Right ventricle myocardium superior (tissue), 1 donor: Measurements from ENCODE around the gene CADM1. TPM values are rescaled to one million over a fixed set of nuclear protein-coding genes. Genes with fewer than 3 reads are reported as not detected.
A peak's percentile ranks its signal among the peaks of the same experiment; 100 is the strongest.

Experiments used
- ATAC-seq: fragments of 200-7000 bp; cut with Tn5 transposase; one replicate; pipeline ENCODE4 v1.9.1; 2020; ENCODE audit warnings: mild to moderate bottlenecking; ENCODE audit not compliant: poor library complexity
- DNase-seq: peaks from one replicate; pipeline ENCODE4 v3.0.0-alpha.2; 2020
- intact Hi-C: fragments of 100-400 bp; cut with DNase I; formaldehyde crosslinking; loops from one replicate; pipeline ENCODE4 v1.11.2; 2022
- total RNA-seq: library from RNA; stranded (reverse); fragmentation: NEBNext Ultra II Directional; extraction: Animal tissue kit (Norgen Biotek cat#: 25700); gene quantifications from one replicate; pipeline ENCODE4 v1.2.1, GENCODE V29; 2021
- donor health status: DM: no; HTN: yes; CAD: no; lungs with severe emphysema.

Gene CADM1
- total RNA-seq, 1 donor from 2014 or later: 32.0 TPM

GRCh38 chr11:115458877-115459276 is 45.3 kb downstream of the CADM1 start:
- DNase-seq: no peak
- ATAC-seq: no peak
- intact Hi-C loops: no loop called here

GRCh38 chr11:115456019-115456418 is 48.2 kb downstream of the CADM1 start:
- DNase-seq: no peak
- no peak for ATAC-seq
- intact Hi-C loops: no loop called here

GRCh38 chr11:115455613-115456012 is 48.6 kb downstream of the CADM1 start:
- DNase-seq (no peak), ATAC-seq (no peak)
- intact Hi-C loops: no loop called here

GRCh38 chr11:115454525-115454924 is 49.7 kb downstream of the CADM1 start:
- no peak for ATAC-seq
- no peak for DNase-seq
- intact Hi-C loops: no loop called here

GRCh38 chr11:115453693-115454490 is 50.3 kb downstream of the CADM1 start:
- intact Hi-C loops: no loop called here
- DNase-seq (no peak), ATAC-seq (no peak)

- intact Hi-C loops: no loop called here
- no peak for ATAC-seq
Observed at GRCh38 chr11:115452241-115452640, 52.0 kb downstream of the CADM1 start.

GRCh38 chr11:115450519-115450918 is 53.7 kb downstream of the CADM1 start:
- no peak for DNase-seq
- ATAC-seq: no peak
- intact Hi-C loops: no loop called here

More at GRCh38 chr11:115452241-115452640, 52.0 kb downstream of the CADM1 start:
- no peak for DNase-seq

- intact Hi-C loops: no loop called here
- no peak for DNase-seq
- ATAC-seq: no peak
Observed at GRCh38 chr11:115447273-115447864, 56.8 kb downstream of the CADM1 start.

GRCh38 chr11:115446214-115446613 is 58.0 kb downstream of the CADM1 start:
- ATAC-seq (peak; percentile 62), DNase-seq (no peak)
- intact Hi-C loops: no loop called here

- no peak for ATAC-seq
- intact Hi-C loops: no loop called here
Observed at GRCh38 chr11:115444542-115444941, 59.7 kb downstream of the CADM1 start.

GRCh38 chr11:115439969-115440540 is 64.2 kb downstream of the CADM1 start:
- intact Hi-C loops: no loop called here
- DNase-seq (no peak), ATAC-seq (no peak)

More at GRCh38 chr11:115444542-115444941, 59.7 kb downstream of the CADM1 start:
- DNase-seq: no peak

GRCh38 chr11:115439385-115439784 is 64.8 kb downstream of the CADM1 start:
- intact Hi-C loops: no loop called here
- DNase-seq (no peak), ATAC-seq (no peak)

- intact Hi-C loops: no loop called here
- no peak for DNase-seq
Observed at GRCh38 chr11:115437902-115438575, 66.2 kb downstream of the CADM1 start.

GRCh38 chr11:115430345-115430744 is 73.9 kb downstream of the CADM1 start:
- no peak for DNase-seq
- no peak for ATAC-seq
- intact Hi-C loops: no loop called here

More at GRCh38 chr11:115437902-115438575, 66.2 kb downstream of the CADM1 start:
- no peak for ATAC-seq

- DNase-seq: no peak
- intact Hi-C loops: no loop called here
- ATAC-seq: no peak
Observed at GRCh38 chr11:115428306-115428705, 75.9 kb downstream of the CADM1 start.

GRCh38 chr11:115425816-115426215 is 78.4 kb downstream of the CADM1 start:
- DNase-seq (no peak), ATAC-seq (no peak)
- intact Hi-C loops: no loop called here

GRCh38 chr11:115425250-115425649 is 79.0 kb downstream of the CADM1 start:
- intact Hi-C loops: no loop called here
- peak; percentile 39 for ATAC-seq

GRCh38 chr11:115423728-115424459 is 80.3 kb downstream of the CADM1 start:
- intact Hi-C loops: no loop called here
- DNase-seq: no peak
- no peak for ATAC-seq

More at GRCh38 chr11:115425250-115425649, 79.0 kb downstream of the CADM1 start:
- DNase-seq: no peak
